ENCODE data around the gene PRPF39.

Gene PRPF39

GRCh38 chr14:45096218-45096617 lies 12.3 kb downstream of the PRPF39 start:
- no peak for TF ChIP-seq CTCF (IDR thresholded peaks at IDR 0.05; ENCODE audit: low read depth, low read length)
- DNase-seq (ENCODE audit: extremely low read depth, low read depth), result no peak

- no peak for TF ChIP-seq CTCF (IDR thresholded peaks at IDR 0.05; ENCODE audit: low read depth, low read length)
- DNase-seq (ENCODE audit: extremely low read depth, low read depth), result no peak
Observed at GRCh38 chr14:45103806-45104205, 19.9 kb downstream of the PRPF39 start.

DNA sequence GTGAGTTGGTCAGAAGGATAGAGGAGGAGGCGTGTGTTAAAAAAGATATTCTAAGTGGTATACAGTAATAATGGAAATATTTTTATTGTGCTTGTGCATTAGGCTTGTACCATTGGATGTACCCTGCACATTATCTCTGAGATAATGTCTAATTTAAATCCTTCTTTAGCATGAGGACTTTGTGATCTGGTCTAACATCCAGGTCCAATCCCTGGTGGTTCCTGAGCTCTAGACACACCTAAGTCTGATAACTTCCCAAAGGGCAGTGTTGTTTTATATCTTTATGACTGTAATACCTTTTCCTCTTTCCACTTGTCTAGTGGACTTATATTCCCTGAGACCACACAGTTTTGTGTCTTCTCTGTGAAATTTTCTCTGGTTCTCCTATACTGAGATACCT lies 20.6 kb downstream of the PRPF39 start:
- no peak for DNase-seq (ENCODE audit: extremely low read depth, low read depth)
- no peak for TF ChIP-seq CTCF (IDR thresholded peaks at IDR 0.05; ENCODE audit: low read depth, low read length)

DNA sequence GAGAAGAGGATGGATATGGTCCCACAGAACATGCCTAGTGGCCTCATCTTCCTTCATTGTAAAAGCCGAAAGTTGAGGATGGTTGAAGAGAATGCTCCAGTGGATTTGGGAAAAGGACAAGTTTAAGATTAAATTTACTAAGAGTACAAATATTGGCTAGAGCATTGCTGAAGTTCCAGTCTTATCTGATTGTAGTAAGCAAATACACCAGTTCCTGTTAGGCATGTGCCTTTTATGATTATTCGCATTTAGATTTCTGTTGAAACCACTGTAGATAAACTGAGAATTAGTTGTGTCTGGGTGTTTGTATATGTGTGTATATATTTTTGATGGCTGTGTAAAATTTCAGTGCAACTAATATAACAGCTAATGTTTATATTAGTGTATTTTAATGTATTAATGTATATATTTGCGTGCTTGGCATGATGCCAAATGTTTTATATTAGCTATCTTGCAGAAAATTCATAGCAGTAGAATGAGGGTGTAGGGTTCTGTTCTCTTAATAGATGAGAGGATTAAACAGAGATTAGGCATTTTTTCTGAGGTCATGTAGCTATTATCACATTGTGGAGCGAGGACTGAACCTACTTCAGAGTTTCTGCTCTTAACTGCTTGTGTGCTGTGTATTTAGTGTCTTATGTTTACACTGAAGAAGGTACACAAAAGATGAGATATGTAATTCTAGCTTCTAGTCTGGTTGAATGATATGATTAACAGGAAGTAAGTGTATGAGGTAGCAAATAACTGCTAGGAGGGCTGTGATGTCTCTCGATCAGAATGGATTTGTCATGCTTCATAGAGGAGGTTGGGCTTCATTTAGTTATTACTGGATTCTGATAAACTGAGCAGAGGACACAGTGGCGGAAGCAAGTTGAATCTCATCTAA lies 29.2 kb downstream of the PRPF39 start:
- no peak for TF ChIP-seq CTCF (IDR thresholded peaks at IDR 0.05; ENCODE audit: low read depth, low read length)
- DNase-seq (ENCODE audit: extremely low read depth, low read depth), result no peak

DNA sequence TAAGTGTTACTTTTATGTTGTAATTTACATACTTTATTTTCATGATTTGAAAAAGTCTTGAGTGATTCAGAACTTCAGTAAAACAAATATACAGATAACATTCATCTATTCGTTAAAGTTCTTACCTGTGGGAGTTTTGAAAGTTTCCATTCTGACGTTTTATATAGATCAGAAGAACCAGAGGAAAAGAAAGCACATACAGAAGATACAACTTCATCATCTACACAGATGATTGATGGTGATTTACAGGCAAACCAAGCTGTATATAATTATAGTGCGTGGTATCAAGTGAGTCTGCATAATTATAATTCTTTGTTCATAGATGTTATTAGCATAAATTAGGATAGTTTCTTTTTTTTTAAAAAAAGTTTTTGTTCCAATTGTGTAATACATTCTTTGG lies 30.4 kb downstream of the PRPF39 start:
- TF ChIP-seq CTCF (IDR thresholded peaks at IDR 0.05; ENCODE audit: low read depth, low read length), result no peak
- DNase-seq (ENCODE audit: extremely low read depth, low read depth), result no peak

DNA sequence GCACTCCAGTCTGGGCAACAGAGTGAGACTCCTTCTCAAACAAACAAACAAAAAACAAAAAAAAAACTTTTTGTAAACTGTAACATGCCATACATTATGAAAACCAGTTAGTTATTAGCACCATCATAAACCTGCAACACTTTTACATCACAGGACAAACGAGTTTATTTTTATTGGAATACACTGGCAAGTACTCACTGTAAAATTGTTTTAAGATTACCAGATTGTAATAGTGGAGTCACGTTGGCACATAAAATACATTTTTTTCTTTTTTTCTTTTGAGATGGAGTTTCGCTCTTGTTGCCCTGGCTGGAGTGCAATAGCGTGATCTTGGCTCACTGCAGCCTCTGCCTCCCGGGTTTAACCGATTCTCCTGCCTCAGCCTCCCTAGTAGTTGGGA lies 34.7 kb downstream of the PRPF39 start:
- no peak for TF ChIP-seq CTCF (IDR thresholded peaks at IDR 0.05; ENCODE audit: low read depth, low read length)

DNA sequence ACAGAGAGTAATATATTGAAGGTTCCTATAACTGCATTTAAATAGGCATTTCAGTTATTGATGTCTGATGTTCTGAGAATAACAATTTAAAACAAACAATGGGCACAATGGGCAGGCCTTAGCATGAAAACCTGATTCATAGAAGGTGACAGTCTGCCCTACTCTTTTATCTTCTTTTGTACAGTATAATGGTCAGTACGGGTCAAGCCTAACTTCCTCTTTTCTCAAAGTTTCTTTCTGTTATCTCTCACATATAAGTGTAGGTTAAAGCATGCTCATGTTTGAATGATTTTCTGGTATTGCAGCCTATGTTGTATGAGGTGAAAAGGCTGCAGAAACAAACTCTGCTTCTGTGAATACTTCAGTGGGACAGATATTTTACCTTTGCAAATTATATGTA lies 36.2 kb downstream of the PRPF39 start:
- no peak for TF ChIP-seq CTCF (IDR thresholded peaks at IDR 0.05; ENCODE audit: low read depth, low read length)
- no peak for DNase-seq (ENCODE audit: extremely low read depth, low read depth)

More for the DNA sequence above, 34.7 kb downstream of the PRPF39 start:
- DNase-seq (ENCODE audit: extremely low read depth, low read depth), result no peak
